Nephron progenitor cell (in vitro differentiated cells): ENCODE measurements around the gene MYOM1.

ENCODE experiments used
- DNase-seq: peaks from one replicate; pipeline ENCODE4 v3.0.0; 2021
- H3K27ac Mint-ChIP-seq: 2 replicates; pipeline ENCODE4 v1.8.0; 2021; ENCODE audit warnings: mild to moderate bottlenecking, moderate library complexity, mixed read lengths
- H3K27me3 Mint-ChIP-seq: 2 replicates; pipeline ENCODE4 v1.8.0; 2021; ENCODE audit warnings: mild to moderate bottlenecking, low read depth, mixed read lengths; ENCODE audit not compliant: poor library complexity
- H3K36me3 Mint-ChIP-seq: 2 replicates; pipeline ENCODE4 v1.8.0; 2021; ENCODE audit warnings: low read depth, mixed read lengths
- H3K4me1 Mint-ChIP-seq: 2 replicates; pipeline ENCODE4 v1.8.0; 2021; ENCODE audit warnings: mixed read lengths
- H3K4me3 Mint-ChIP-seq: 2 replicates; pipeline ENCODE4 v1.8.0; 2021; ENCODE audit warnings: mild to moderate bottlenecking, moderate library complexity, mixed read lengths
- H3K9me3 Mint-ChIP-seq: 2 replicates; pipeline ENCODE4 v1.8.0; 2021; ENCODE audit warnings: mild to moderate bottlenecking, moderate library complexity, mixed read lengths
- TF ChIP-seq, protein P1 (sequence below): fragments of 200-600 bp; sonication (generic); IDR thresholded peaks from 2 replicates; pipeline ENCODE4 v1.5.0; 2021; ENCODE audit warnings: antibody characterized with exemption

MYOM1 gene

DNA sequence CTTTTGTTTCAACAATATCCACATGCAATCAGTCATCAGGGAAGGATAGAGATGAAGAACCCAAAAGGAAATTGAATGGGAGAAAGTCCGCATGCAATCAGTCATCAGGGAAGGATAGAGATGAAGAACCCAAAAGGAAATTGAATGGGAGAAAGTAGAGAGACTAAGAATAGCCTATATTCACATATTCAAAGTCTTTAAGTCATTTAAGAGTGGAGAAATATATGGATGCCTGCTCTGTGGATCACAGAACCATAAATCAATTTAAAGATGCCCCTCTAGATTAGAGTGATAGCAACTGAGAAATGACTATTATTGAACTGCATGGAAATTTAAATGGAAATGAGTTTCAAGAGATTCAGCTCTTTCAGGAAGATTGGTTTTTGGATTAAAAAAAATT is 116.8 kb downstream of the MYOM1 start:
- DNase-seq, result no peak
- Mint-ChIP-seq H3K27ac (no peak overlapping the region), H3K27me3 (peaks cover 7% of the 10 kb centered on the region), H3K4me3 (no peak overlapping the region), H3K4me1 (peaks cover 24% of the 10 kb centered on the region), H3K36me3 (no peaks in the 10 kb centered on the region), H3K9me3 (no peaks in the 10 kb centered on the region)
- TF ChIP-seq, protein P1, sequence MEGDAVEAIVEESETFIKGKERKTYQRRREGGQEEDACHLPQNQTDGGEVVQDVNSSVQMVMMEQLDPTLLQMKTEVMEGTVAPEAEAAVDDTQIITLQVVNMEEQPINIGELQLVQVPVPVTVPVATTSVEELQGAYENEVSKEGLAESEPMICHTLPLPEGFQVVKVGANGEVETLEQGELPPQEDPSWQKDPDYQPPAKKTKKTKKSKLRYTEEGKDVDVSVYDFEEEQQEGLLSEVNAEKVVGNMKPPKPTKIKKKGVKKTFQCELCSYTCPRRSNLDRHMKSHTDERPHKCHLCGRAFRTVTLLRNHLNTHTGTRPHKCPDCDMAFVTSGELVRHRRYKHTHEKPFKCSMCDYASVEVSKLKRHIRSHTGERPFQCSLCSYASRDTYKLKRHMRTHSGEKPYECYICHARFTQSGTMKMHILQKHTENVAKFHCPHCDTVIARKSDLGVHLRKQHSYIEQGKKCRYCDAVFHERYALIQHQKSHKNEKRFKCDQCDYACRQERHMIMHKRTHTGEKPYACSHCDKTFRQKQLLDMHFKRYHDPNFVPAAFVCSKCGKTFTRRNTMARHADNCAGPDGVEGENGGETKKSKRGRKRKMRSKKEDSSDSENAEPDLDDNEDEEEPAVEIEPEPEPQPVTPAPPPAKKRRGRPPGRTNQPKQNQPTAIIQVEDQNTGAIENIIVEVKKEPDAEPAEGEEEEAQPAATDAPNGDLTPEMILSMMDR, result no peak

DNA sequence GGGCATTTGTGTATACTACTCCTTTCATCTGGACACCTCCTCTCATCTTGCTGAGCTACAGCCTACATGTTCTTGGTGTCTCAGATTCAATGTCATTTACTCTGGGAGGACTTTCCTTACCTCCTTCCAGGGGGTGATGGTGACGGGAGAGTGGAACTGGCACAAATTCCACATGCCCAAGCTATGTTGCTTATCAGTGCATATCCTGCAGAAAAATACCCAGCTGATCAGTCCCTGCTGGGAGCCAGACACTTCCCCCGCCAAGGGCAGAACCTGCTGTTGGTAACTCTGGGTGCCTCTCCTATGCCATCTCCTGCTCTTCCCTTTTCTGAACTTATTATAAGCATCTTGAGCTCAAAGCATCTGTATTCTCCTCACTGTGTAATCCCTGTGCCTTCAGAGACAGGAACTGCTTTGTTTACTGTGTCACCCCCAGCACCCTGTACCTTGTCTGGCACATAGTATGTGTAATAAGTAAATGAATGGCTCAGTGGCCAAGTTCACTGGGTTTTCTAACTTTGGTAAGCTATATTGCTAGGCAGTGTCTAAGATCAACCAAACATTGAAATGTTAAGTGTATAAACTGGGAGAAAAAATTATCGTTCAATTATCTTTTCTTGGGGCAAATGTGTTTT is 119.2 kb downstream of the MYOM1 start:
- Mint-ChIP-seq H3K36me3 (no peaks in the 10 kb centered on the region), H3K27ac (peak overlapping the region; percentile 6), H3K4me3 (no peak overlapping the region), H3K4me1 (peaks cover 30% of the 10 kb centered on the region), H3K9me3 (no peaks in the 10 kb centered on the region), H3K27me3 (peaks cover 7% of the 10 kb centered on the region)
- TF ChIP-seq, protein P1, result no peak
- DNase-seq, result no peak

DNA sequence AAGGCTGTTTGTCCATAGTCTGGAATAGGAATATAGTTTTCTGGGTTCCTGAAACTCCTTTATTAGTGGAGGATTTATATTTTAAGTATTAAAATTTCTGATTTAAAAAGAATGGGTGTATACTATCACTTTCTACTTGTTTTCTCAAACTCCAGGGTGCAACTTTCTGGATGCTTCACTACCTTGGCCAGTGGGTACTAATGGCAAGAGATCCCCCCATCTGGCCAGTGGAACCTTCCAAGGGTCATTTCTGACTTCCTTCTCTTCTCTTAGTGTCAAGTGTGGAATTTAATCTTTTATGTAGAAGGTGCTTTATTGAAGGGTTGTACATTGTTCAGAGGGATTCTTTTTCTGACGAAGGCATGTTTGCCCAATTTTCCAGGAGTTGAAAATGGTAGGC is 120.4 kb downstream of the MYOM1 start:
- TF ChIP-seq, protein P1, result no peak
- Mint-ChIP-seq H3K27ac (no peak overlapping the region), H3K4me3 (no peak overlapping the region), H3K4me1 (peaks cover 33% of the 10 kb centered on the region), H3K36me3 (no peaks in the 10 kb centered on the region), H3K9me3 (no peaks in the 10 kb centered on the region), H3K27me3 (peaks cover 4% of the 10 kb centered on the region)
- DNase-seq, result no peak

DNA sequence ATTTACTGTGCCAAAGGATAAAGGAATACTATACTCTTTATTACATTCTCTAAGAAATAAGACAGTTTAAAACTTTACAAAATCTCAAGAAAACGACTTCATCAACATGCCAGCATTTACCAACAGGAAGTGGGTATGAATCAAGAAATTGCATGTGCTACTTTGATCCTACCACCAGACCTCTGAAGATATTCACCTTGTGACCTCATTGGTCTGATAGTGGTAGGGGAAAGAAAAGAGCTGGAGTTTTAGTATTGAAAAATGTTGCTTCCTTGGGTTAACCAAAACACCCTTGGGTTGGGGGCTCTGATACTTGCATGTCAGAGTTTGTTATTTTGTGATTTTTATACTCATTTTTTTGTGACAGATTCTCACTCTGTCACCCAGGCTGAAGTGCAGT is 122.7 kb downstream of the MYOM1 start:
- Mint-ChIP-seq H3K27ac (no peak overlapping the region), H3K36me3 (no peaks in the 10 kb centered on the region), H3K4me1 (peaks cover 51% of the 10 kb centered on the region), H3K9me3 (no peaks in the 10 kb centered on the region), H3K27me3 (peaks cover 4% of the 10 kb centered on the region), H3K4me3 (no peak overlapping the region)
- no peak for DNase-seq
- TF ChIP-seq, protein P1, result no peak

DNA sequence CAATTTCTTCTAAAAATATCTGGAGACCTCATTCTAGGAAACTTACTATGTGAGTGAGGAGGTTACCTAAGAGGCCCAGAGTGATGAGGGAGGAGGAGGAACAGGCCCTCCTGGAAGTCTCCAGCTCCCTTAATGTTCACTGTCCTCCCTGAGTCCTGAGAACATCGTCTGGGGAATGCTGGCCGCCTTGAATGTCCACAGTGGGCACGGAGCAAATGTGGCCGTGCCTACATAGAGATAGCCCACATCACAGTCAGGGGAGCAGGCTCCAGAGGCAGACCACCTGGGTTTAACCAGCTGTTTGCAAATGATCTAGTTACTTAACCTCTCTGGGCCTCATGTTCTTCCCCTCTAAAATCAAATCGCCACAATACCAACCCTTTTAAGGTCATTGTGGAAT is 123.8 kb downstream of the MYOM1 start:
- no peak for DNase-seq
- H3K27ac Mint-ChIP-seq, result peak overlapping the region; percentile 15
- no peaks in the 10 kb centered on the region for H3K36me3 Mint-ChIP-seq
- H3K27me3 Mint-ChIP-seq, result peaks cover 4% of the 10 kb centered on the region
- TF ChIP-seq, protein P1, result no peak
- no peak overlapping the region for H3K4me3 Mint-ChIP-seq
- no peaks in the 10 kb centered on the region for H3K9me3 Mint-ChIP-seq
- peaks cover 51% of the 10 kb centered on the region for H3K4me1 Mint-ChIP-seq

DNA sequence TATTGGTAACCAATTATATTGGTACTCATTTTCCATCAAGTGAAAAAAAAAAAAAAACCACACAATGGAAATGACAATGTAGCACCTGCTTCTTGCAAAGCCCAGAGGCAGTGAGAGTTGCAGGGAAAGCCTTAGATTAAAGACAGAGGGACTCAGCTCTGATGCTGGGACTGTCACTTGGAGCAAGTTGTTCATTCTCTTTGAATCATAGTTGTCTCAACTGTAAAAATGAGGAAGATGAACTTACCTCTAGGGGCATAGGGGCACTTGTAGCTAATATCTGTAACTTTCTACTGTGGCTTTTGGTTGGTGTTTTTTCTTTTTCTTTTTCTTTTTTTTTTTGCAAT is 125.5 kb downstream of the MYOM1 start:
- H3K36me3 Mint-ChIP-seq, result no peaks in the 10 kb centered on the region
- TF ChIP-seq, protein P1, result no peak
- H3K9me3 Mint-ChIP-seq, result no peaks in the 10 kb centered on the region
- H3K4me3 Mint-ChIP-seq, result no peak overlapping the region
- peaks cover 41% of the 10 kb centered on the region for H3K4me1 Mint-ChIP-seq
- H3K27me3 Mint-ChIP-seq, result peaks cover 4% of the 10 kb centered on the region
- no peak for DNase-seq
- no peak overlapping the region for H3K27ac Mint-ChIP-seq
